ENCODE results near the gene ZNF286A.

DNA sequence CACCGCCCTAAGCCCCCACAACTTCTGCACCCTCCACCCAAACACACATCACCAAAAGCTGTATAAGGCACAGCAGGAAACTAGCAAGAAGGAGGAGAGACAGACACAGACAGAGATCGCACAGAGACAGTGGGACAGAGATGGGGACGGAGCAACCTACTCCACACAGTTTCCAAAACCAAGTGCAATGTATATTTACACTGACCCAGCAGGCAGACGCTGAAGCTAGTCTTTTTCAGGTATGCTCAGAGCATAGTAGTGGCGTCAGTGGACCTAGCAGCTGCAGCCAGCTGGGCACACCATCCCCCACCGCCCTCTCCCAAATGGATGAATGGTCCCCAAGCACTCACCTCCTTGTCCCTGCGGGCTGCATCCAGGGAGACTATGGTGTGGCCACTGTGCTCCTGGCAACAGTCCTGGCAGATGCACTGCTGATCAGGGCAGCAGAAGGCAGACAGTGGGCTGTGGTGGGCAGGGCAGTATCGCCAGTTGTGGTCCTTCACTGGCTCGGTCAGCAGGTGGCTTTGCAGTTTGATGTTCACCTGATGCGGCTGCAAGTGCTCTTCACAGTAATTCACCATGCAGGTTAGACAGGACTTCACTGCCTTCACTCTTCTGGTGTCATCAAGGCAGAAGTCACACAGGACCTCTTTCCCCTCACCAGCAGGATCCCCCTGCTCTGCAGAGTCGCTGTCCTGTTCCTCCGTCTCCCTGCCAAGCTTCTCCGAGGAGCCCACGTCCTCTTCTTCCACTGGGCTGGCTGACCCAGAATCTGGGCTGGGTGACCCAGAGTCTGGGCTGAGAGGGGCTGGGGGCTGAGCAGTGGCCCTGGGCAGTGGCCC is 48.6 kb upstream of the ZNF286A start:
- TF ChIP-seq, protein P1, sequence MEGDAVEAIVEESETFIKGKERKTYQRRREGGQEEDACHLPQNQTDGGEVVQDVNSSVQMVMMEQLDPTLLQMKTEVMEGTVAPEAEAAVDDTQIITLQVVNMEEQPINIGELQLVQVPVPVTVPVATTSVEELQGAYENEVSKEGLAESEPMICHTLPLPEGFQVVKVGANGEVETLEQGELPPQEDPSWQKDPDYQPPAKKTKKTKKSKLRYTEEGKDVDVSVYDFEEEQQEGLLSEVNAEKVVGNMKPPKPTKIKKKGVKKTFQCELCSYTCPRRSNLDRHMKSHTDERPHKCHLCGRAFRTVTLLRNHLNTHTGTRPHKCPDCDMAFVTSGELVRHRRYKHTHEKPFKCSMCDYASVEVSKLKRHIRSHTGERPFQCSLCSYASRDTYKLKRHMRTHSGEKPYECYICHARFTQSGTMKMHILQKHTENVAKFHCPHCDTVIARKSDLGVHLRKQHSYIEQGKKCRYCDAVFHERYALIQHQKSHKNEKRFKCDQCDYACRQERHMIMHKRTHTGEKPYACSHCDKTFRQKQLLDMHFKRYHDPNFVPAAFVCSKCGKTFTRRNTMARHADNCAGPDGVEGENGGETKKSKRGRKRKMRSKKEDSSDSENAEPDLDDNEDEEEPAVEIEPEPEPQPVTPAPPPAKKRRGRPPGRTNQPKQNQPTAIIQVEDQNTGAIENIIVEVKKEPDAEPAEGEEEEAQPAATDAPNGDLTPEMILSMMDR (IDR thresholded peaks at IDR 0.05), result no peak
- no peak for TF ChIP-seq POLR2AphosphoS5 (IDR thresholded peaks at IDR 0.05)
